Ovary (tissue), 3 donors: Measurements from ENCODE around the gene IPCEF1.

Experiments
- CTCF ChIP-seq, 3 donors: fragments of 450-650 bp in 2 of 3; fragments of 200-600 bp in 1 of 3; IDR thresholded peaks; one replicate each; pipeline versions ENCODE4 v1.5.1 to v1.8.0; 2016 to 2022; ENCODE audit warnings: antibody characterized with exemption in 3 of 3, mild to moderate bottlenecking in 1 of 3
- EP300 ChIP-seq: sonication (generic); formaldehyde crosslinking; IDR thresholded peaks from one replicate; pipeline ENCODE4 v1.6.1; 2017; ENCODE audit warnings: antibody characterized with exemption
- POLR2A ChIP-seq: fragments of 450-650 bp; IDR thresholded peaks from one replicate; pipeline ENCODE4 v1.6.1; 2017; ENCODE audit warnings: antibody characterized with exemption, mild to moderate bottlenecking, moderate library complexity
- donor health status: DM: no; HTN: no; CAD: no.

GRCh38 chr6:154307696-154308425, 48.7 kb downstream of the IPCEF1 start:
- TF ChIP-seq POLR2A (no peak), CTCF (IDR thresholded peaks at IDR 0.05) (no peak), EP300 (no peak)
